H1 (cell line): ENCODE measurements around the gene EOGT. TPM values are rescaled to one million over a fixed set of nuclear protein-coding genes. Genes with fewer than 3 reads are reported as not detected.

ENCODE experiments used
- EP300 ChIP-seq, 2 experiments: IDR thresholded peaks; 1 replicate in 1 of 2; 2 replicates in 1 of 2; pipeline ENCODE4 v1.6.1; 2011 to 2012; ENCODE audit warnings: low read depth in 2 of 2, low read length in 2 of 2, mild to moderate bottlenecking in 2 of 2, borderline replicate concordance in 1 of 2, inconsistent platforms in 1 of 2, moderate library complexity in 1 of 2
- polyA plus RNA-seq, 7 experiments: library from polyadenylated mRNA; depleted of rRNA in 3 of 7; stranded (reverse) in 5 of 7; unstranded in 2 of 7; fragments of >200 nt in 5 of 7; fragments of 200-250 nt in 2 of 7; gene quantifications; 1 replicate in 5 of 7; 2 replicates in 1 of 7; 4 replicates in 1 of 7; pipeline versions ENCODE4 v1.2.1 to v1.2.3, GENCODE V29; 2011 to 2013; ENCODE audit warnings: missing spikeins in 2 of 7, mixed read lengths in 2 of 7
- total RNA-seq: library from RNA; stranded (reverse); fragmentation: NEBNext Ultra II Directional; extraction: Animal tissue kit (Norgen Biotek cat#: 25700); gene quantifications from 2 replicates; pipeline ENCODE4 v1.2.1, GENCODE V29; 2021

EOGT gene
- total and polyA plus RNA-seq, 2 of the 8 experiments (the other 6 are each of a cell fraction or from before 2014, with no cell fraction given), result 6.7 to 20.7 TPM

DNA sequence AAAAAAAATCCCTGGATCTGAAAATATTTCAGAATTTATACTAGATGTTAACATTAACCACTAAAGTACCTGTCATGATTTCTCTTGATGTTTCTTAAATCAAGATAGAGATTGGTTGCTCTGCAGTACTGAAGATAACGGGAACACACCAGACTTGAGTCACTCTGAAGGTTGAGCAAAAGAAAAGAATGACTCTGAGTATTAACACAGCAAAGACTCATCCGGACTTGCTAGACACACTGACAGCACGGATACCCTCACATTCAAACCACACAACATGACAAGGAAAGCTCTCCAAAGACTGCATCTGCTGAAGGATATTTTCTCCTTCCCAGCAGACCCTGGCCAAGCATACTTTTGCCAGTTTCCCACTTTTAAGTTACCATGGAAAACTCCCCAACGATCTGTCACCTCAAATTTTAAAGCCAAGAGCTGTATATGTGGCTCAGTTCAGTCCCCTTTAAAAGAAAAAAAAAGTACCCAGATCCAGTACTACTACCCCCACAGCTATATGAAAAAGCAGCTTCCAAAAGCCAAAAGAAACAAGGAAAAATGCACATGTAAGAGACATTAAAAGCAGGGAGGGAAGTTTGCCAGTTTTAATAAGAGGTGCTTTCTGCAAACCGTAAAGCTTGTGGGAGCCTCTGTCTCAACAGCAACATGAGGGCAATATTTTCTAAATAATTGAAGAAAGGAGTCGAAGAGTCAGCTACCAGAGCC lies 8.3 kb downstream of the EOGT start (continued):
- no peak for TF ChIP-seq EP300 (IDR thresholded peaks at IDR 0.05; ENCODE audit: borderline replicate concordance in 1 of 2, low read depth in 2 of 2, low read length in 2 of 2)
